T-helper 2 cell treated with Interferon-gamma antibody and Interleukin-4, amounts not matched to agents 5 μg/mL and 100 μg/mL, for 36 hours (primary cell): ENCODE measurements around the gene UNG.
"Not testable (repeated sequence)": the region's sequence is repeated elsewhere in the genome, so short reads cannot be mapped to it uniquely, and the experiment has no call there.

Experiments
- DNase-seq: peaks from one replicate; pipeline ENCODE4 v3.0.0; 2021; ENCODE audit warnings: low spot score
- H3K27ac Mint-ChIP-seq: one replicate; pipeline ENCODE4 v1.8.0; 2021; ENCODE audit warnings: mild to moderate bottlenecking, mixed read lengths
- H3K27me3 Mint-ChIP-seq: one replicate; pipeline ENCODE4 v1.8.0; 2021; ENCODE audit warnings: low read depth, mixed read lengths
- H3K36me3 Mint-ChIP-seq: one replicate; pipeline ENCODE4 v1.8.0; 2021; ENCODE audit warnings: low read depth, mixed read lengths
- H3K4me1 Mint-ChIP-seq: one replicate; pipeline ENCODE4 v1.8.0; 2021; ENCODE audit warnings: low read depth, mixed read lengths
- H3K4me3 Mint-ChIP-seq: one replicate; pipeline ENCODE4 v1.8.0; 2022; ENCODE audit warnings: mild to moderate bottlenecking, moderate library complexity, mixed read lengths
- H3K9me3 Mint-ChIP-seq: one replicate; pipeline ENCODE4 v1.8.0; 2021; ENCODE audit warnings: mixed read lengths

The UNG gene

DNA sequence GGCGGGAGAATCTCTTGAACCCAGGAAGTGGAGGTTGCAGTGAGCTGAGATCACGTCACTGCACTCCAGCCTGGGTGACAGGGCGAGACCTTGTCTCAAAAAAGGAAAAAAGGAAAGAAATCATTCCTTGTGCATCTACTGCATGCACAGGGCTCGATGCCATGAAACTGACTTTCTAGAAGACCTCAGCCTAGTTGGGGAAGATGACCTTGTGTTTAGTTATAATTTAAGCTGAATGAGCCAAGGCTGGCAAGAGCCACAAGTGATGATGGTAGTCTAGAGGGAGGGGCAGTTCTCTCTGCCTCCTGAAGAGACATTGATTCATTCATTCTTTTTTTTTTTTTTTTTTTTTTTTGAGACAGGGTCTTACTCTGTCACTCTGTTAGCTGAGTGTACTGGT, 43.2 kb downstream of the UNG start:
- no peak overlapping the region for H3K4me3 Mint-ChIP-seq
- H3K27ac Mint-ChIP-seq: no peak overlapping the region
- peaks cover 4% of the 10 kb centered on the region for H3K4me1 Mint-ChIP-seq
- H3K36me3 Mint-ChIP-seq: no peaks in the 10 kb centered on the region
- DNase-seq: no peak
- peaks cover 3% of the 10 kb centered on the region for H3K9me3 Mint-ChIP-seq
- H3K27me3 Mint-ChIP-seq: peaks cover under 1% of the 10 kb centered on the region

DNA sequence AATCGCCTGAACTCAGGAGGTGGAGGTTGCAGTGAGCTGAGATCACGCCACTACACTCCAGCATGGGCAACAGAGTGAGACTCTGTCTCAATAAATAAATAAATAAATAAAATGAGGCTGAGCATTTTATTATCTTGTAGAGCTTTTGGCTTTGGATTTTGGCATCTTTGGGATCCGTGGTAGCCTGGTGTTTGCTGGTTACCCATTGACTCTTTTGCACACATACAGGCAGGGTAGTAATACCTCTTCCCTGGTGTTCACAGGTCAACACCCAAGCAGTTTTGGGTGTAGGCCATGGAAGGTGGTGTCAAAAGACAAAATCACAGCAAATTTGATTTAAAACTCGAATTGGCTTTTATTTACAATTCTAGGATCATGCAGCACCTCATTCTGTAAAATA, 46.8 kb downstream of the UNG start:
- H3K36me3 Mint-ChIP-seq: no peaks in the 10 kb centered on the region
- no peak for DNase-seq
- H3K4me1 Mint-ChIP-seq: peaks cover 4% of the 10 kb centered on the region
- no peak overlapping the region for H3K27ac Mint-ChIP-seq
- H3K4me3 Mint-ChIP-seq: no peak overlapping the region
- H3K27me3 Mint-ChIP-seq: peaks cover 2% of the 10 kb centered on the region
- no peaks in the 10 kb centered on the region for H3K9me3 Mint-ChIP-seq

DNA sequence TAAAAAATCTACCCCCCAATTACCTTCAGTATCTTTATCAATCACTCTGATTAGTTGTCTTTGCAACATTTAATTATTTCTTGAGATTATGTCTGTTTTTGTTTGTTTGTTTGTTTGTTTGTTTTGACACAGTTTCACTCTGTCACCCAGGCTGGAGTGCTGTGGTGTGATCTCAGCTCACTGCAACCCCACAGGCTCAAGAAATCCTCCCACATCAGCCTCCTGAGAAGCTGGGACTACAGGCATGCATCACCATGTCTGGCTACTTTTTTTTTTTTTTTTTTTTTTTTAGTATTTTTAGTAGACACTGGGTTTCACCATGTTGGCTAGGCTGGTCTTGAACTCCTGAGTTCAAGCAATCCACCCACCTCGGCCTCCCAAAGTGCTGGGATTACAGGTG, 49.7 kb downstream of the UNG start:
- not testable (repeated sequence) for DNase-seq, H3K27me3 Mint-ChIP-seq, H3K4me1 Mint-ChIP-seq, H3K36me3 Mint-ChIP-seq, H3K27ac Mint-ChIP-seq, H3K4me3 Mint-ChIP-seq, H3K9me3 Mint-ChIP-seq

- Mint-ChIP-seq H3K27ac (no peak overlapping the region), H3K36me3 (no peaks in the 10 kb centered on the region), H3K4me3 (no peak overlapping the region), H3K27me3 (peaks cover 4% of the 10 kb centered on the region), H3K9me3 (no peaks in the 10 kb centered on the region), H3K4me1 (peaks cover under 1% of the 10 kb centered on the region)
- DNase-seq: no peak
These were observed 50.6 kb downstream of the UNG start for GRCh38 chr12:109147954-109148353.

DNA sequence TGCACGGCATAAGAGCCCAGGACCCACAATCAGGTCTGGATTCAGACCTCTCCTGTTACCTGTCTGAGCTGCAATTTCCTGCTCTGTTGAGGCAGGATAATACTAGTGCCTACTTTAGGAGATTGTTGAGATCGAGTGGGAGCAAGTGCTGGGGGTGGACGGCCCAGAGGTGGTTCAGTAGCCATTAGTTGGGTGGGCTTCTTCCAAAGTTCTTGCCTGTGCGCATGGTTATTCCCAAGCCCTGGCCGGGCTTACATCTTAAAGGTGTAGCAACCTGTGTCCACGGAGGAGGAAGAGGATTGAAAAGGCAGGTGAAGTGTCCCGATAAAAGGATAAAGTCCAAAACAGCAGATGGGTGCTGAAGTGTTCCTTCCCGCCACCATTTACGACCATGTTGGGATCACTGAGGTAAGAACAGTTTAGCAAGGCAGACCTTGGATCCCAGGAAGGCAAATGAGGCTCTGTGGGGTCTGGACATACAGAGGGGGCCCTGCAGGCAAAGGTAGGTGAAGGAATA, 52.8 kb downstream of the UNG start:
- H3K27me3 Mint-ChIP-seq: peaks cover 4% of the 10 kb centered on the region
- peaks cover 9% of the 10 kb centered on the region for H3K4me1 Mint-ChIP-seq
- H3K36me3 Mint-ChIP-seq: no peaks in the 10 kb centered on the region
- H3K27ac Mint-ChIP-seq: no peak overlapping the region
- DNase-seq: no peak
- no peak overlapping the region for H3K4me3 Mint-ChIP-seq
- H3K9me3 Mint-ChIP-seq: no peaks in the 10 kb centered on the region

DNA sequence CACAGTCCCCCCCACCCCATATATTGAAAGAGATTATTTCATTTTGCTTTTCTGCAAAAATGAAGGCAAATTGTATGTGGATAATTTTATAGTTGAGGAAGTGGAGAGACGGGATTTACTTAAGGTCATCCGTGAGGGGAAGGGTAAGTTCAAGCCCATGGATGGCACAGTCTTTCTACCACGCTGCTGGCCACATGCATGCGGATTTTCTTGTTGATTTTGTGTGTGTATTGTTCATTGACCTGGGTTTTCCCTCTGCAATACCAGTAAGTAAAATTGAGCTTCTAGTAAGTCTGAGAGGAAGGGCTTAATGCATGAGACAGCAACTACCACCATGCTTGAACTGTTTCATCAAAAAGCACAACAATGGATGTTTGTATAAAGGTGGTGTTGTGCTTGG, 54.1 kb downstream of the UNG start:
- Mint-ChIP-seq H3K27ac (no peak overlapping the region), H3K27me3 (peaks cover 4% of the 10 kb centered on the region), H3K36me3 (no peaks in the 10 kb centered on the region), H3K9me3 (no peaks in the 10 kb centered on the region), H3K4me3 (no peak overlapping the region), H3K4me1 (peaks cover 15% of the 10 kb centered on the region)
- DNase-seq: no peak

DNA sequence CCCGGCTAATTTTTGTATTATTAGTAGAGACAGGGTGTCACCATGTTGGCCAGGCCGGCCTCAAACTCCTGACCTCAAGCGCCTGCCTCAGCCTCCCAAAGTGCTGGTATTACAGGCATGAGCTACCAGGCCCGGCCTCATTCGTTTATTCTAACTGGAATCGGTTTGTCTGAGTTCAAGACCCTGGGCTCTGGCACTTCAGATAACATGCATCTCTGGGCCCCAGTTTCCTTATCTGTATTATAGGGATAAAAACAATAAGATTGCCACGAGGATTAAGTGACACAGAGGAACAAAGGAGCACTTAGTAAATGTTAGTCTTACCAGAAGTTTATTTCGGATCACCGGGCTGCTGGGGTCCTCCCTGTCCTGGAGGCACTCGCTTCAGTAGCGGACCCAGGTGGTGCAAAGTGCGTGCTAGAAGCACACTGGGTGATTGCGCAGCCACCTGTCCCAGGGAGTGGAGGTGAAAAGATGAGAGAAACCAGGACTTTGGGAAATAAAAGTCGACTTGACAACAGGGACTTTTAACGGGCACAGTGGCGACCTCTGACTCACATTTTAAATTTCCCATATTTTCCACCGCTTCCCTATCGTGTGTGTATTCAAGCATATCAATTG, 56.5 kb downstream of the UNG start:
- H3K9me3 Mint-ChIP-seq: no peaks in the 10 kb centered on the region
- no peak overlapping the region for H3K27ac Mint-ChIP-seq
- no peak for DNase-seq
- no peaks in the 10 kb centered on the region for H3K36me3 Mint-ChIP-seq
- H3K27me3 Mint-ChIP-seq: peaks cover 2% of the 10 kb centered on the region
- H3K4me1 Mint-ChIP-seq: peaks cover 15% of the 10 kb centered on the region
- peak overlapping the region; percentile 94 for H3K4me3 Mint-ChIP-seq

GRCh38 chr12:109154451-109155438, 57.3 kb downstream of the UNG start:
- no peaks in the 10 kb centered on the region for H3K36me3 Mint-ChIP-seq
- peak overlapping the region; percentile 94 for H3K4me3 Mint-ChIP-seq
- H3K27me3 Mint-ChIP-seq: peaks cover 2% of the 10 kb centered on the region
- peak overlapping the region; percentile 87 for H3K27ac Mint-ChIP-seq
- peaks cover 15% of the 10 kb centered on the region for H3K4me1 Mint-ChIP-seq
- DNase-seq: peak; percentile 75
- no peaks in the 10 kb centered on the region for H3K9me3 Mint-ChIP-seq

- no peak overlapping the region for H3K27ac Mint-ChIP-seq
- peaks cover 2% of the 10 kb centered on the region for H3K27me3 Mint-ChIP-seq
- no peaks in the 10 kb centered on the region for H3K9me3 Mint-ChIP-seq
- DNase-seq: no peak
- no peak overlapping the region for H3K4me3 Mint-ChIP-seq
- no peaks in the 10 kb centered on the region for H3K36me3 Mint-ChIP-seq
- H3K4me1 Mint-ChIP-seq: peaks cover 15% of the 10 kb centered on the region
These were observed 58.6 kb downstream of the UNG start for GRCh38 chr12:109156036-109156435.

- peaks cover 15% of the 10 kb centered on the region for H3K4me1 Mint-ChIP-seq
- no peak overlapping the region for H3K4me3 Mint-ChIP-seq
- H3K9me3 Mint-ChIP-seq: no peaks in the 10 kb centered on the region
- no peaks in the 10 kb centered on the region for H3K36me3 Mint-ChIP-seq
- peaks cover 2% of the 10 kb centered on the region for H3K27me3 Mint-ChIP-seq
- no peak for DNase-seq
- H3K27ac Mint-ChIP-seq: no peak overlapping the region
These were observed 59.2 kb downstream of the UNG start for GRCh38 chr12:109156586-109156985.

DNA sequence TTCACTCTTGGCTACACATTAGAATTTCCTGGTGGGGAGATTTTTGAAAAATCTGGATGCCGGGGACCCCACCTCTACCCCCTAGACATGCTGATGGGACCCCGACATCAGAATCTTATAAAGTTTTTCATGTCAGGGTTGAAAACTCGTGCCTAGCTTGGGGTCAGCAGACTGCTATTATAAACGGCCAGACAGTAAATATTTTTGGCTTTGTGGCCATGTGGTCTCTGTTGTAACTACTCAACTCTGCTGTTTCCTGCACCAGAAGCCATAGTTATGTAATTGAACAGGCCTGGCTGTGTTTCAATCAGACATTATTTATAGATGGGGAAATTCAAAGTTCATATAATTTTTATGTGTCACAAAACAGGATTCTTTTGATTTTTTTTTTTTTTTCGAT, 60.6 kb downstream of the UNG start:
- Mint-ChIP-seq H3K27me3 (no peaks in the 10 kb centered on the region), H3K9me3 (no peaks in the 10 kb centered on the region), H3K27ac (no peak overlapping the region), H3K4me3 (no peak overlapping the region), H3K36me3 (no peaks in the 10 kb centered on the region), H3K4me1 (peaks cover 15% of the 10 kb centered on the region)
- no peak for DNase-seq

DNA sequence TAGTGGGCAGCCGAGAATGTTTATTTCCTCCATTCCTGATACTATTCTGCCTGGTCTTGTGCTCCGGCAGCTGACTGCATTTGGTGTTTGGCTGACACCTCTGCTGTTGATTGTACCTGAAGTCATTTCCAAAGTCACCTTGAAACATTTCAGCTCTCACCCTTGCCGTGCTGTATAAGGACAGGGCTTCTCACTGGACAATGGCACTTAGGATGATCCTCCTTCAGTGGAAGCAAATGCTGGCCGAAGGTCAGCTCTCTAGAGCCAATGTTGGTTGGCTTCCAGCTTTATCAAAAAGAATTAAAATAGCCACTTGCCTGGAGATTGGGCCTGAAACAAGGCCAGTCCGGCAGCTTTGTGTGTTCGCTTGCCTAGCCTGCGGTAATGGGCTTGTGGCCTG, 63.0 kb downstream of the UNG start:
- Mint-ChIP-seq H3K27me3 (no peaks in the 10 kb centered on the region), H3K9me3 (no peaks in the 10 kb centered on the region), H3K36me3 (no peaks in the 10 kb centered on the region), H3K4me3 (no peak overlapping the region), H3K4me1 (peaks cover 8% of the 10 kb centered on the region), H3K27ac (no peak overlapping the region)
- DNase-seq: no peak
